VCaP (cell line): ENCODE measurements around the gene ROBO1.

Source experiments
- H3K27ac ChIP-seq: fragments of 450-650 bp; 2 replicates; pipeline ENCODE4 v1.5.1; 2017
- CTCF ChIP-seq: fragments of 450-650 bp; conservative IDR thresholded peaks from 2 replicates; pipeline ENCODE4 v1.5.1; 2017; ENCODE audit warnings: mild to moderate bottlenecking, moderate library complexity

Gene ROBO1

GRCh38 chr3:78644847-78645246 lies 1123.0 kb downstream of the ROBO1 start:
- no peak overlapping the region for H3K27ac ChIP-seq

GRCh38 chr3:78642226-78643035 lies 1125.4 kb downstream of the ROBO1 start:
- no peak for TF ChIP-seq CTCF
- no peak overlapping the region for H3K27ac ChIP-seq

More at GRCh38 chr3:78644847-78645246, 1123.0 kb downstream of the ROBO1 start:
- TF ChIP-seq CTCF = no peak

- no peak overlapping the region for H3K27ac ChIP-seq
- no peak for TF ChIP-seq CTCF
These were observed 1126.1 kb downstream of the ROBO1 start for GRCh38 chr3:78641703-78642102.

- no peak overlapping the region for H3K27ac ChIP-seq
- TF ChIP-seq CTCF = no peak
These were observed 1133.5 kb downstream of the ROBO1 start for GRCh38 chr3:78634316-78634715.

DNA sequence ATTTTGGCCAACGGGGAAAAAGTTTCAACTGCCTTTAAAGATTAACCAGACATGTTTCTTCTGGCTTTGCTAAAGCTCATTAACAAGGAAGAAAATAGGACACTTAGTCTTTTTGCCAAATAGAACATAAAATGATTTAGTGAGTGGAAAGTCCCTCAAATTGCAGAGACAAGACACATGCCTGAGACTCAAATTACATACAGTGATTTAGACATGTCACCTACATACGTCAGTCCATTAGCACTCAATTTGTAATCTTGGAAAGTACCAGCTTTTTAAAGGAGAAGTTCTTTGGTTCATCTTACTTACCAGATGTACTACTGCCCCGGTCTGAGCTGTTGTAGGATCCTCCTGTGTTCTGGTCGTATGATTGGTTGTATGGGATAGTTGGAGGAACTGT lies 1134.2 kb downstream of the ROBO1 start:
- no peak overlapping the region for H3K27ac ChIP-seq
- TF ChIP-seq CTCF = no peak

DNA sequence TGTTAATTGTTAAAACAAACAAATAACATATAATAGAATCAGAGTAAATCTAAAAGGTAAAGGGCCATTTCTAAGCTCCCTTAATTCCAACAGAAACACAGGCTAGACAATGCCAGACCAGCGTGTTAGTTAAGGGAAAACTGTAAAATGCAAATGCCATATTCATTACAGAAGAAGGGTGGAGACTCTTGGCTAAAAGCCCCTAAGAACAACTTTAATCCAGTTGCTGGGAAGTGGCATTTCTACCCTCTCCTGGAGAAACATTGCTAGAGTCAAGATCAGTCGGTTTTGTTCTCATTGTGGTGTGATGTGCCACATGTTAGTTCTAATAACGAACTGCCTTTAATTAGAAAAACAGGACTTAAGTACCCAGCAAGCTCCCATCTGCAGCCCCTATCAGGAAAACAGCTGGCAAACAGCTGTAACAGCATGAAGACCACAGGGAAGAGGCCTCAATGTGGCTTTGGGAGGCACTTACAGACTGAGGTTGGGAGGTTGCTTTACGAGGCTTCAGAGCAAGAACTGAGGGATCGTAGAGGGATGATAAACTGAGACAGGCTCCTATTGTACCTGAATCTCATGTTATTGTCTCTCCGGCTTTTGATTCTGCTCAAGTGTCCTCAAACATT lies 1134.8 kb downstream of the ROBO1 start:
- no peak for TF ChIP-seq CTCF
- H3K27ac ChIP-seq = no peak overlapping the region

DNA sequence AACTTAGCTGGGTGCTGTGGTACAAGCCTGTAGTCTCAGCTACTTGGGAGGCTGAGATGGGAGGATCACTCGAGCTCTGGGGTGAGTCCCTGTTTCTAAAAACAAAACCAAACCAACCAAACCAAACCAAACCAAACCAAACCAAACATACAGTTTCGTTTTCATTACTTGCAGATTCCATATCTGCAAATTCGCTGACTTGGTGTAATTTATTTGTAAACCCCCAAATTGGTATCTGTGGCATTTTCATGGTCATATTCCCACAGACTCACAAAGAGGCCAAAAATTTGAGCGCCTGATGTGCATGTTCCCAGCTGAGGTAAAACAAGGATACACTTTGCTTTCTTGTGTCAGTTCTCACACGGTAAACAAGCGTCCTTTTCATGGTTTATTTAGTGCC lies 1138.3 kb downstream of the ROBO1 start:
- peak overlapping the region; percentile 52 for H3K27ac ChIP-seq
- no peak for TF ChIP-seq CTCF
